Liver (tissue), 3 donors: ENCODE data around the gene MIPEP.

Experiments used
- ATF3 ChIP-seq: IDR thresholded peaks from 2 replicates; pipeline ENCODE4 v1.6.1; 2016; ENCODE audit warnings: antibody characterized with exemption
- CTCF ChIP-seq: fragments of 150-350 bp; IDR thresholded peaks from 2 replicates; pipeline ENCODE4 v1.5.1; 2017; ENCODE audit warnings: improper control_type of control experiment, low read depth, low read length; ENCODE audit not compliant: missing input control
- GABPA ChIP-seq, 2 donors: IDR thresholded peaks in 1 of 2; conservative IDR thresholded peaks in 1 of 2; 2 replicates each; pipeline ENCODE4 v1.6.1; 2016; ENCODE audit warnings: antibody characterized with exemption in 2 of 2, mild to moderate bottlenecking in 1 of 2, moderate library complexity in 1 of 2
- HNF4G ChIP-seq: IDR thresholded peaks from 2 replicates; pipeline ENCODE4 v1.6.1; 2016; ENCODE audit warnings: antibody characterized with exemption
- JUND ChIP-seq, 2 donors: IDR thresholded peaks; 2 replicates each; pipeline ENCODE4 v1.6.1; 2016; ENCODE audit warnings: antibody characterized with exemption in 2 of 2
- MAX ChIP-seq: IDR thresholded peaks from 2 replicates; pipeline ENCODE4 v1.6.1; 2016; ENCODE audit warnings: antibody characterized with exemption
- RAD21 ChIP-seq, 2 donors: IDR thresholded peaks; 2 replicates each; pipeline ENCODE4 v1.6.1; 2016; ENCODE audit warnings: antibody characterized with exemption in 2 of 2, mild to moderate bottlenecking in 2 of 2
- REST ChIP-seq: IDR thresholded peaks from 2 replicates; pipeline ENCODE4 v1.6.1; 2016; ENCODE audit warnings: antibody characterized with exemption, mild to moderate bottlenecking
- SP1 ChIP-seq: IDR thresholded peaks from 2 replicates; pipeline ENCODE4 v1.6.1; 2018; ENCODE audit warnings: antibody characterized with exemption, mild to moderate bottlenecking
- TAF1 ChIP-seq: conservative IDR thresholded peaks from 2 replicates; pipeline ENCODE4 v1.6.1; 2016; ENCODE audit warnings: antibody characterized with exemption, mild to moderate bottlenecking
- YY1 ChIP-seq: IDR thresholded peaks from 2 replicates; pipeline ENCODE4 v1.6.1; 2016; ENCODE audit warnings: antibody characterized with exemption, mild to moderate bottlenecking
- ZBTB33 ChIP-seq: IDR thresholded peaks from 2 replicates; pipeline ENCODE4 v1.6.1; 2016; ENCODE audit warnings: antibody characterized with exemption
- donor health status: healthy.
- donor health status: healthy.

GRCh38 chr13:23804166-23804565 is 85.0 kb downstream of the MIPEP start:
- TF ChIP-seq TAF1 (no peak), CTCF (no peak), REST (no peak), YY1 (no peak), SP1 (no peak), RAD21 (IDR thresholded peaks at IDR 0.05) (no peak), ZBTB33 (no peak), JUND (IDR thresholded peaks at IDR 0.05) (no peak), MAX (no peak), HNF4G (no peak), ATF3 (no peak), GABPA (IDR thresholded peaks at IDR 0.05 in 1 of 2, conservative IDR thresholded peaks at IDR 0.05 in 1 of 2) (no peak)
